Spleen (tissue), 11 donors: Measurements from ENCODE around the gene KRT77. TPM values are rescaled to one million over a fixed set of nuclear protein-coding genes. Genes with fewer than 3 reads are reported as not detected.

Source experiments
- DNase-seq: peaks from one replicate; pipeline ENCODE4 v3.0.0-alpha.2; 2020
- H3K27ac ChIP-seq, 8 donors: fragments of 200-600 bp; sonication (generic) in 7 of 8; 1 replicate in 4 of 8; 2 replicates in 4 of 8; pipeline versions ENCODE4 v1.5.0 to v1.8.0; 2016 to 2021; ENCODE audit warnings: inconsistent platforms in 4 of 8, mild to moderate bottlenecking in 4 of 8, moderate library complexity in 1 of 8
- H3K27me3 ChIP-seq, 7 donors: fragments of 200-600 bp; sonication (generic) in 6 of 7; replicated peaks in 1 of 7; 1 replicate in 4 of 7; 2 replicates in 3 of 7; pipeline versions ENCODE4 v1.5.0 to v1.8.0; 2016 to 2021; ENCODE audit warnings: inconsistent platforms in 3 of 7, mild to moderate bottlenecking in 1 of 7
- H3K36me3 ChIP-seq, 6 donors: fragments of 200-600 bp; sonication (generic) in 5 of 6; 1 replicate in 4 of 6; 2 replicates in 2 of 6; pipeline versions ENCODE4 v1.5.0 to v1.8.0; 2016 to 2021; ENCODE audit warnings: inconsistent platforms in 2 of 6
- H3K4me1 ChIP-seq, 6 donors: fragments of 200-600 bp; sonication (generic) in 5 of 6; 1 replicate in 3 of 6; 2 replicates in 3 of 6; pipeline versions ENCODE4 v1.5.0 to v1.8.0; 2016 to 2021; ENCODE audit warnings: inconsistent platforms in 3 of 6
- H3K4me3 ChIP-seq, 8 donors: fragments of 200-600 bp; sonication (generic) in 7 of 8; 1 replicate in 4 of 8; 2 replicates in 4 of 8; pipeline versions ENCODE4 v1.5.0 to v1.8.0; 2016 to 2021; ENCODE audit warnings: inconsistent platforms in 4 of 8, mild to moderate bottlenecking in 4 of 8, moderate library complexity in 2 of 8
- H3K9me3 ChIP-seq, 8 donors: fragments of 200-600 bp; sonication (generic) in 7 of 8; 1 replicate in 4 of 8; 2 replicates in 4 of 8; pipeline versions ENCODE4 v1.5.0 to v1.8.0; 2016 to 2021; ENCODE audit warnings: inconsistent platforms in 4 of 8
- POLR2A ChIP-seq, 3 donors: fragments of 450-650 bp; IDR thresholded peaks; one replicate each; pipeline ENCODE4 v1.5.1; 2017; ENCODE audit warnings: antibody characterized with exemption in 3 of 3, mild to moderate bottlenecking in 1 of 3
- POLR2AphosphoS5 ChIP-seq, 3 donors: sonication (generic); formaldehyde crosslinking; IDR thresholded peaks; one replicate each; pipeline ENCODE4 v1.5.1; 2017; ENCODE audit warnings: antibody characterized with exemption in 3 of 3
- WGBS, 5 donors: extraction: QIAGEN DNeasy Blood & Tissue Kit in 3 of 5; methylation state at CpG; one replicate each; pipeline versions ENCODE4 v1.1.5 to v1.1.7; 2013 to 2018; 5-methylcytosine and 5-hydroxymethylcytosine counted together
- intact Hi-C: fragments of 100-400 bp; cut with DNase I; formaldehyde crosslinking; loops from one replicate; pipeline ENCODE4 v1.15.0; 2023; ENCODE audit warnings: low total_unique reads
- polyA plus RNA-seq, 3 donors: library from polyadenylated mRNA; stranded (reverse); fragments of 200-250 nt; gene quantifications; one replicate each; pipeline ENCODE4 v1.2.1, GENCODE V29; 2013
- total RNA-seq, 7 donors: library from RNA; depleted of rRNA in 3 of 7; stranded (reverse); fragments of >200 nt in 3 of 7; fragmentation: NEBNext Ultra II Directional in 4 of 7; extraction: Animal tissue kit (Norgen Biotek cat#: 25700) in 4 of 7; gene quantifications; one replicate each; pipeline versions ENCODE4 v1.1.0 to v1.2.1, GENCODE V29; 2016 to 2021
- TF ChIP-seq, protein P1 (sequence below), 11 experiments: fragments of 200-600 bp in 7 of 11; fragments of 450-650 bp in 4 of 11; sonication (generic) in 4 of 11; IDR thresholded peaks in 8 of 11; conservative IDR thresholded peaks in 3 of 11; 1 replicate in 7 of 11; 2 replicates in 4 of 11; pipeline versions ENCODE4 v1.4.0 to v1.8.0; 2016 to 2021; ENCODE audit warnings: antibody characterized with exemption in 11 of 11, inconsistent platforms in 4 of 11, mild to moderate bottlenecking in 1 of 11
- donor health status: healthy with polysubstance abuse.
- donor health status: DM: no; HTN: no; CAD: no; lungs with moderate emphysema.
- donor health status: DM: no; HTN: no; CAD: no.
- donor health status: Bipolar disorder and iron deficiency.
- donor health status: healthy.
- donor health status: DM: no; HTN: no; CAD: no.
- donor health status: DM: yes; HTN: yes; CAD: no.

The KRT77 gene
- total and polyA plus RNA-seq, 10 donors, result 0.03 TPM; not detected in 9

- WGBS, 5 donors, result 60 to 80% (median 72%) methylated on average over 2 to 7 of the region's 7 CpGs
- Histone ChIP-seq H3K9me3 (no peaks in the 10 kb centered on the region), H3K4me1 (no peaks in the 10 kb centered on the region), H3K27ac (no peak overlapping the region), H3K36me3 (no peaks in the 10 kb centered on the region), H3K4me3 (no peak overlapping the region), H3K27me3 (peaks cover 0 to 48% (median 0%) of the 10 kb centered on the region in 7 donors)
- TF ChIP-seq POLR2A (IDR thresholded peaks at IDR 0.05), result no peak
- TF ChIP-seq, protein P1, sequence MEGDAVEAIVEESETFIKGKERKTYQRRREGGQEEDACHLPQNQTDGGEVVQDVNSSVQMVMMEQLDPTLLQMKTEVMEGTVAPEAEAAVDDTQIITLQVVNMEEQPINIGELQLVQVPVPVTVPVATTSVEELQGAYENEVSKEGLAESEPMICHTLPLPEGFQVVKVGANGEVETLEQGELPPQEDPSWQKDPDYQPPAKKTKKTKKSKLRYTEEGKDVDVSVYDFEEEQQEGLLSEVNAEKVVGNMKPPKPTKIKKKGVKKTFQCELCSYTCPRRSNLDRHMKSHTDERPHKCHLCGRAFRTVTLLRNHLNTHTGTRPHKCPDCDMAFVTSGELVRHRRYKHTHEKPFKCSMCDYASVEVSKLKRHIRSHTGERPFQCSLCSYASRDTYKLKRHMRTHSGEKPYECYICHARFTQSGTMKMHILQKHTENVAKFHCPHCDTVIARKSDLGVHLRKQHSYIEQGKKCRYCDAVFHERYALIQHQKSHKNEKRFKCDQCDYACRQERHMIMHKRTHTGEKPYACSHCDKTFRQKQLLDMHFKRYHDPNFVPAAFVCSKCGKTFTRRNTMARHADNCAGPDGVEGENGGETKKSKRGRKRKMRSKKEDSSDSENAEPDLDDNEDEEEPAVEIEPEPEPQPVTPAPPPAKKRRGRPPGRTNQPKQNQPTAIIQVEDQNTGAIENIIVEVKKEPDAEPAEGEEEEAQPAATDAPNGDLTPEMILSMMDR (IDR thresholded peaks at IDR 0.05 in 8 of 11, conservative IDR thresholded peaks at IDR 0.05 in 3 of 11), result no peak
- no peak for TF ChIP-seq POLR2AphosphoS5 (IDR thresholded peaks at IDR 0.05)
- intact Hi-C loops, result no loop called here
- DNase-seq, result no peak
Measured at GRCh38 chr12:52742196-52742580, 38.9 kb upstream of the KRT77 start.

DNA sequence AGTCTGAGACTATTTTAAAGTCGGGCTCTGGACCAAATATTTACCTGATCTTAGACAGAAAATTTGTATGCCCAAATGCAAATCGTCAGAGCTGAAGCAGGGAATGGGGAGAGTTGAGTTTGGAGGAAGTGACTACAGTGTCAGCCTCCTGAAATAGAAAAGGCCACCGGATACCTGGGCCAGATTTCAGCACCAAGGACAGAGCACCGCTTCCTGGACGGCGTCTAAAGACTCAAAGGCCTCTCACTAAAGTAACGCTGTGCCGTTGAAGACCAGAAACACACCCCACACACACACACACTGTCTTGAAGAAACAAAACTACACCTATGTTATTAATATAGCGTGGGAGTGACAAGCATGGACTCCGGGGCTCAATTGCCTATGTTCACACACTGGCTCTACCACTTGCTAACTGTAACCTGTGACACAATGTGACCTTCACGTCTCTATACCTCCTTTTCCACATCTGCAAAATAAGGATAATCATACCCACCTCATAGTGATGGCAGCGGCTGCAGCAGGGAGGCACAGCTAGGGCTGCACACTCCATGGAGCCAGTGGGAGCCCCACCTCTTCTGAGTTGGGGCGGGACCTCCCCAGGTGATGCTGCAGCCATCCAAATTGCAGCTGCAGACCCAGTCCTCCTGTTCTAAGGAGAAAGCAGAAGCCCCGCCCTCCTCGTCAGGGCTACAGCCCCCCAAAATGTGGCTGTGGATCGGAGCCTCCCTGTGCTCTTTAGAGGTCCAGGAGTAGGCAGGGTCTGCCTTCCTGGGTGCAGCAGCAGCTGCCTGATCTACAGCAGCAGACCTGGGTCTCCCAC, 38.3 kb upstream of the KRT77 start:
- 18 to 23% (median 20%) methylated on average over 16 of the region's 16 CpGs for WGBS, 5 donors
- no peaks in the 10 kb centered on the region for H3K9me3 ChIP-seq
- no peak for DNase-seq
- intact Hi-C loops, result no loop called here
- H3K4me1 ChIP-seq, result no peaks in the 10 kb centered on the region
- TF ChIP-seq, protein P1 (IDR thresholded peaks at IDR 0.05 in 8 of 11, conservative IDR thresholded peaks at IDR 0.05 in 3 of 11), result no peak
- TF ChIP-seq POLR2A (IDR thresholded peaks at IDR 0.05), result no peak
- no peak for TF ChIP-seq POLR2AphosphoS5 (IDR thresholded peaks at IDR 0.05)
- H3K36me3 ChIP-seq, result no peaks in the 10 kb centered on the region
- no peak overlapping the region for H3K27ac ChIP-seq
- no peak overlapping the region for H3K4me3 ChIP-seq
- H3K27me3 ChIP-seq, result peaks cover 0 to 53% (median 0%) of the 10 kb centered on the region in 7 donors

DNA sequence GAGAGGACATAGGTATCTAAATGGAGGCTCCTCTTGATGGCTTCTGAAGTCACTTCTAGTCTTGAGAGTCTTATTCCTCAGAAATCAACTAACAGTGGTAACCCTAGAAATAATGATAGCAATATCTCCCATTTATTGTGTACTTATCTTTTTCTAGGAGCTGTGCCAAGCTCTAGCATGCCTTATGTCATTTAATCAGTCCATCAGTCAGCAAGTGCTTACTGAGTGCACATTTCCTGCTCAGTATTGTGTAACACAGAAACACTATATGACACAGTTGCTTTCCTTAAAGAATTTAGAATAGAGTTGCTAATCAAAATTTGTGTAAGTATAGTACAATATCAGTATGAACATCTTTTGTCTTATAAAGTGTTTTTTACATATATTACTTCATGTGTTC, 37.3 kb upstream of the KRT77 start:
- H3K4me3 ChIP-seq, result no peak overlapping the region
- no peaks in the 10 kb centered on the region for H3K9me3 ChIP-seq
- H3K36me3 ChIP-seq, result no peaks in the 10 kb centered on the region
- TF ChIP-seq POLR2A (IDR thresholded peaks at IDR 0.05) (no peak), POLR2AphosphoS5 (IDR thresholded peaks at IDR 0.05) (no peak)
- TF ChIP-seq, protein P1 (IDR thresholded peaks at IDR 0.05 in 8 of 11, conservative IDR thresholded peaks at IDR 0.05 in 3 of 11), result no peak
- no peak overlapping the region for H3K27ac ChIP-seq
- no peak for DNase-seq
- H3K4me1 ChIP-seq, result no peaks in the 10 kb centered on the region
- peaks cover 0 to 63% (median 0%) of the 10 kb centered on the region in 7 donors for H3K27me3 ChIP-seq
- intact Hi-C loops, result no loop called here

- Histone ChIP-seq H3K9me3 (no peaks in the 10 kb centered on the region), H3K36me3 (no peaks in the 10 kb centered on the region), H3K27ac (no peak overlapping the region), H3K27me3 (peaks cover 0 to 69% (median 0%) of the 10 kb centered on the region in 7 donors), H3K4me1 (no peaks in the 10 kb centered on the region), H3K4me3 (no peak overlapping the region)
- TF ChIP-seq, protein P1 (IDR thresholded peaks at IDR 0.05 in 8 of 11, conservative IDR thresholded peaks at IDR 0.05 in 3 of 11), result no peak
- TF ChIP-seq POLR2A (IDR thresholded peaks at IDR 0.05) (no peak), POLR2AphosphoS5 (IDR thresholded peaks at IDR 0.05) (no peak)
- intact Hi-C loops, result no loop called here
- no peak for DNase-seq
Measured at GRCh38 chr12:52739963-52740362, 36.6 kb upstream of the KRT77 start.
